Measurements from ENCODE around the gene AP1G2. TPM values are rescaled to one million over a fixed set of nuclear protein-coding genes. Genes with fewer than 3 reads are reported as not detected.
A peak's percentile ranks its signal among the peaks of the same experiment; 100 is the strongest.

The AP1G2 gene
- total and polyA plus RNA-seq, 2 of the 13 experiments (the other 11 are each of a cell fraction or from before 2014, with no cell fraction given), result 96.9 to 611 TPM

GRCh38 chr14:23582906-23583760, 15.5 kb upstream of the AP1G2 start (continued):
- TF ChIP-seq ZNF34 (CRISPR knock-in tag; IDR thresholded peaks at IDR 0.05; ENCODE audit: borderline replicate concordance) (0 out of 2 replicates have a peak, but pooled peaks have one; percentile 49), MAZ (IDR thresholded peaks at IDR 0.05; ENCODE audit: borderline replicate concordance, low read depth, low read length) (no peak), MAZ (CRISPR knock-in tag; IDR thresholded peaks at IDR 0.05; ENCODE audit: low read depth) (no peak), ELF4 (CRISPR knock-in tag; IDR thresholded peaks at IDR 0.05; ENCODE audit: borderline replicate concordance) (no peak), ZNF468 (CRISPR knock-in tag; IDR thresholded peaks at IDR 0.05) (no peak), MLXIP (CRISPR knock-in tag; IDR thresholded peaks at IDR 0.05; ENCODE audit: borderline replicate concordance) (peak; percentile 23; the same call in 1 of the 2 replicates), ZNF318 (CRISPR knock-in tag; IDR thresholded peaks at IDR 0.05) (no peak), ZNF720 (CRISPR knock-in tag; IDR thresholded peaks at IDR 0.05) (no peak), ZNF296 (CRISPR knock-in tag; conservative IDR thresholded peaks at IDR 0.05) (no peak), ZNF570 (CRISPR knock-in tag; IDR thresholded peaks at IDR 0.05; ENCODE audit: borderline replicate concordance) (0 out of 2 replicates have a peak, but pooled peaks have one; percentile 24), POLR2A (IDR thresholded peaks at IDR 0.05; ENCODE audit: insufficient read depth in 1 of 2, low read depth in 2 of 2, low read length in 2 of 2) (peak in 1 of 2 experiments; percentile 95; a peak in 2 of 4 replicates)
- TF ChIP-seq, protein P1, sequence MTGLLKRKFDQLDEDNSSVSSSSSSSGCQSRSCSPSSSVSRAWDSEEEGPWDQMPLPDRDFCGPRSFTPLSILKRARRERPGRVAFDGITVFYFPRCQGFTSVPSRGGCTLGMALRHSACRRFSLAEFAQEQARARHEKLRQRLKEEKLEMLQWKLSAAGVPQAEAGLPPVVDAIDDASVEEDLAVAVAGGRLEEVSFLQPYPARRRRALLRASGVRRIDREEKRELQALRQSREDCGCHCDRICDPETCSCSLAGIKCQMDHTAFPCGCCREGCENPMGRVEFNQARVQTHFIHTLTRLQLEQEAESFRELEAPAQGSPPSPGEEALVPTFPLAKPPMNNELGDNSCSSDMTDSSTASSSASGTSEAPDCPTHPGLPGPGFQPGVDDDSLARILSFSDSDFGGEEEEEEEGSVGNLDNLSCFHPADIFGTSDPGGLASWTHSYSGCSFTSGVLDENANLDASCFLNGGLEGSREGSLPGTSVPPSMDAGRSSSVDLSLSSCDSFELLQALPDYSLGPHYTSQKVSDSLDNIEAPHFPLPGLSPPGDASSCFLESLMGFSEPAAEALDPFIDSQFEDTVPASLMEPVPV (CRISPR knock-in tag; IDR thresholded peaks at IDR 0.05), result peak; percentile 24; the same call in 1 of the 2 replicates
- TF ChIP-seq, protein P2, sequence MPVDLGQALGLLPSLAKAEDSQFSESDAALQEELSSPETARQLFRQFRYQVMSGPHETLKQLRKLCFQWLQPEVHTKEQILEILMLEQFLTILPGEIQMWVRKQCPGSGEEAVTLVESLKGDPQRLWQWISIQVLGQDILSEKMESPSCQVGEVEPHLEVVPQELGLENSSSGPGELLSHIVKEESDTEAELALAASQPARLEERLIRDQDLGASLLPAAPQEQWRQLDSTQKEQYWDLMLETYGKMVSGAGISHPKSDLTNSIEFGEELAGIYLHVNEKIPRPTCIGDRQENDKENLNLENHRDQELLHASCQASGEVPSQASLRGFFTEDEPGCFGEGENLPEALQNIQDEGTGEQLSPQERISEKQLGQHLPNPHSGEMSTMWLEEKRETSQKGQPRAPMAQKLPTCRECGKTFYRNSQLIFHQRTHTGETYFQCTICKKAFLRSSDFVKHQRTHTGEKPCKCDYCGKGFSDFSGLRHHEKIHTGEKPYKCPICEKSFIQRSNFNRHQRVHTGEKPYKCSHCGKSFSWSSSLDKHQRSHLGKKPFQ (CRISPR knock-in tag; IDR thresholded peaks at IDR 0.05; ENCODE audit: insufficient replicate concordance), result no peak
